NCI-H446 treated with DMSO at 0.1 percent for 48 hours (cell line): Measurements from ENCODE around the gene ATXN2.
"Not testable (repeated sequence)": the region's sequence is repeated elsewhere in the genome, so short reads cannot be mapped to it uniquely, and the experiment has no call there.

Source experiments
- DNase-seq: peaks from one replicate; lab custom pipeline; 2025; lab: John Stamatoyannopoulos, UW

Gene ATXN2

GRCh38 chr12:111414711-111415252 lies 184.3 kb downstream of the ATXN2 start:
- no peak for DNase-seq

GRCh38 chr12:111413442-111414086 lies 185.6 kb downstream of the ATXN2 start:
- DNase-seq: no peak

GRCh38 chr12:111412830-111413441 lies 186.2 kb downstream of the ATXN2 start:
- no peak for DNase-seq

- DNase-seq: no peak
Observed at GRCh38 chr12:111412007-111412829, 186.9 kb downstream of the ATXN2 start.

GRCh38 chr12:111411185-111411764 lies 187.8 kb downstream of the ATXN2 start:
- DNase-seq: no peak

- DNase-seq: no peak
Observed at GRCh38 chr12:111410431-111411184, 188.5 kb downstream of the ATXN2 start.

- DNase-seq: no peak
Observed at GRCh38 chr12:111409780-111410430, 189.2 kb downstream of the ATXN2 start.

- no peak for DNase-seq
Observed at GRCh38 chr12:111409403-111409779, 189.7 kb downstream of the ATXN2 start.

- no peak for DNase-seq
Observed at GRCh38 chr12:111408686-111409402, 190.3 kb downstream of the ATXN2 start.

- DNase-seq: no peak
Observed at GRCh38 chr12:111408116-111408440, 191.0 kb downstream of the ATXN2 start.

- no peak for DNase-seq
Observed at GRCh38 chr12:111407377-111408115, 191.6 kb downstream of the ATXN2 start.

- no peak for DNase-seq
Observed at GRCh38 chr12:111406474-111407376, 192.4 kb downstream of the ATXN2 start.

- DNase-seq: no peak
Observed at GRCh38 chr12:111405859-111406473, 193.1 kb downstream of the ATXN2 start, which contains the start of gene SH2B3. Gene SH2B3, plus strand, starts transcription at chr12:111405923. Its CDS starts 12,223 bp downstream, at chr12:111418146.

- DNase-seq: peak; percentile 58
Observed at GRCh38 chr12:111405149-111405858, 193.8 kb downstream of the ATXN2 start.

- DNase-seq: no peak
Observed at GRCh38 chr12:111404362-111405148, 194.6 kb downstream of the ATXN2 start.

GRCh38 chr12:111402490-111402824 lies 196.7 kb downstream of the ATXN2 start:
- not testable (repeated sequence) for DNase-seq
